Neural progenitor cell (in vitro differentiated cells): ENCODE measurements around the gene MOSMO. TPM values are rescaled to one million over a fixed set of nuclear protein-coding genes. Genes with fewer than 3 reads are reported as not detected.

Source experiments
- DNase-seq: peaks from one replicate; pipeline ENCODE4 v3.0.0-alpha.2; 2016; ENCODE audit warnings: low spot score
- H2AFZ ChIP-seq: fragments of 200-600 bp; sonication (generic); replicated peaks from 2 replicates; pipeline ENCODE4 v1.6.1; 2016; ENCODE audit warnings: antibody characterized with exemption
- H3F3A ChIP-seq: fragments of 200-600 bp; sonication (generic); 2 replicates; pipeline ENCODE4 v1.6.1; 2016; ENCODE audit warnings: antibody characterized with exemption, low read depth
- H3K27ac ChIP-seq: fragments of 200-600 bp; sonication (generic); 2 replicates; pipeline ENCODE4 v1.5.1; 2016; ENCODE audit warnings: mild to moderate bottlenecking
- H3K27me3 ChIP-seq: fragments of 200-600 bp; sonication (generic); 2 replicates; pipeline ENCODE4 v1.6.1; 2016; ENCODE audit warnings: mild to moderate bottlenecking, moderate library complexity
- H3K36me3 ChIP-seq: fragments of 200-600 bp; sonication (generic); 2 replicates; pipeline ENCODE4 v1.5.1; 2016
- H3K4me1 ChIP-seq: fragments of 200-600 bp; sonication (generic); 2 replicates; pipeline ENCODE4 v1.6.1; 2016; ENCODE audit warnings: mixed run types
- H3K4me2 ChIP-seq: fragments of 200-600 bp; sonication (generic); 2 replicates; pipeline ENCODE4 v1.6.1; 2016
- H3K4me3 ChIP-seq: fragments of 200-600 bp; sonication (generic); 2 replicates; pipeline ENCODE4 v1.5.1; 2016
- H3K79me2 ChIP-seq: fragments of 200-600 bp; sonication (generic); 2 replicates; pipeline ENCODE4 v1.6.1; 2016; ENCODE audit warnings: low read depth
- H3K9ac ChIP-seq: fragments of 200-600 bp; sonication (generic); 2 replicates; pipeline ENCODE4 v1.6.1; 2016
- H3K9me3 ChIP-seq: fragments of 200-600 bp; sonication (generic); 2 replicates; pipeline ENCODE4 v1.5.1; 2016; ENCODE audit warnings: low read depth
- H4K20me1 ChIP-seq: fragments of 200-600 bp; sonication (generic); 2 replicates; pipeline ENCODE4 v1.6.1; 2016; ENCODE audit warnings: low read depth
- H3K27ac Mint-ChIP-seq: 3 replicates; pipeline ENCODE4 v1.8.0; 2021; ENCODE audit warnings: mixed read lengths
- H3K27me3 Mint-ChIP-seq: 2 replicates; pipeline ENCODE4 v1.8.0; 2022; ENCODE audit warnings: low read depth, mild to moderate bottlenecking, inconsistent platforms, moderate library complexity, mixed read lengths; ENCODE audit not compliant: insufficient read depth
- H3K36me3 Mint-ChIP-seq: 3 replicates; pipeline ENCODE4 v1.8.0; 2021; ENCODE audit warnings: mixed read lengths
- H3K4me1 Mint-ChIP-seq: 3 replicates; pipeline ENCODE4 v1.8.0; 2021; ENCODE audit warnings: mixed read lengths
- H3K4me3 Mint-ChIP-seq: 3 replicates; pipeline ENCODE4 v1.8.0; 2021; ENCODE audit warnings: mild to moderate bottlenecking, moderate library complexity, mixed read lengths
- H3K9me3 Mint-ChIP-seq: 3 replicates; pipeline ENCODE4 v1.8.0; 2020; ENCODE audit warnings: mixed read lengths
- EZH2 ChIP-seq: fragments of 200-600 bp; sonication (generic); IDR thresholded peaks from 2 replicates; pipeline ENCODE4 v1.6.1; 2017; ENCODE audit warnings: antibody characterized with exemption, mild to moderate bottlenecking, moderate library complexity
- EZH2phosphoT487 ChIP-seq: fragments of 200-600 bp; sonication (generic); IDR thresholded peaks from 2 replicates; pipeline ENCODE4 v1.6.1; 2017; ENCODE audit warnings: antibody characterized with exemption
- total RNA-seq: library from RNA; depleted of rRNA; stranded (reverse); fragments of >200 nt; gene quantifications from 2 replicates; pipeline ENCODE4 v1.2.3, GENCODE V29; 2015; ENCODE audit warnings: low replicate concordance
- TF ChIP-seq, protein P1 (sequence below): fragments of 200-600 bp; sonication (generic); IDR thresholded peaks from 2 replicates; pipeline ENCODE4 v1.5.1; 2017; ENCODE audit warnings: antibody characterized with exemption, mild to moderate bottlenecking

Gene MOSMO
- total RNA-seq, 1 donor from 2014 or later, result 35.2 TPM

- no peak for DNase-seq
- H3K36me3 Mint-ChIP-seq, result no peaks in the 10 kb centered on the region
- H3K4me2 ChIP-seq, result no peak overlapping the region
- peaks cover 5% of the 10 kb centered on the region for H3K4me1 ChIP-seq
- no peaks in the 10 kb centered on the region for H3K9me3 Mint-ChIP-seq
- H3K4me1 Mint-ChIP-seq, result peaks cover 19% of the 10 kb centered on the region
- no peaks in the 10 kb centered on the region for H3K9me3 ChIP-seq
- peaks cover 18% of the 10 kb centered on the region for H4K20me1 ChIP-seq
- H3K36me3 ChIP-seq, result no peaks in the 10 kb centered on the region
- peaks cover 15% of the 10 kb centered on the region for H3F3A ChIP-seq
- TF ChIP-seq, protein P1, sequence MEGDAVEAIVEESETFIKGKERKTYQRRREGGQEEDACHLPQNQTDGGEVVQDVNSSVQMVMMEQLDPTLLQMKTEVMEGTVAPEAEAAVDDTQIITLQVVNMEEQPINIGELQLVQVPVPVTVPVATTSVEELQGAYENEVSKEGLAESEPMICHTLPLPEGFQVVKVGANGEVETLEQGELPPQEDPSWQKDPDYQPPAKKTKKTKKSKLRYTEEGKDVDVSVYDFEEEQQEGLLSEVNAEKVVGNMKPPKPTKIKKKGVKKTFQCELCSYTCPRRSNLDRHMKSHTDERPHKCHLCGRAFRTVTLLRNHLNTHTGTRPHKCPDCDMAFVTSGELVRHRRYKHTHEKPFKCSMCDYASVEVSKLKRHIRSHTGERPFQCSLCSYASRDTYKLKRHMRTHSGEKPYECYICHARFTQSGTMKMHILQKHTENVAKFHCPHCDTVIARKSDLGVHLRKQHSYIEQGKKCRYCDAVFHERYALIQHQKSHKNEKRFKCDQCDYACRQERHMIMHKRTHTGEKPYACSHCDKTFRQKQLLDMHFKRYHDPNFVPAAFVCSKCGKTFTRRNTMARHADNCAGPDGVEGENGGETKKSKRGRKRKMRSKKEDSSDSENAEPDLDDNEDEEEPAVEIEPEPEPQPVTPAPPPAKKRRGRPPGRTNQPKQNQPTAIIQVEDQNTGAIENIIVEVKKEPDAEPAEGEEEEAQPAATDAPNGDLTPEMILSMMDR, result no peak
- no peak for TF ChIP-seq EZH2
- no peak for TF ChIP-seq EZH2phosphoT487
- H3K79me2 ChIP-seq, result peaks cover 25% of the 10 kb centered on the region
- H3K4me3 ChIP-seq, result no peak overlapping the region
- H3K27me3 ChIP-seq, result peaks cover 13% of the 10 kb centered on the region
- peaks cover 8% of the 10 kb centered on the region for H3K27me3 Mint-ChIP-seq
- H3K4me3 Mint-ChIP-seq, result no peak overlapping the region
- no peak overlapping the region for H3K9ac ChIP-seq
- no peak overlapping the region for H3K27ac Mint-ChIP-seq
- H2AFZ ChIP-seq, result no peak overlapping the region
- H3K27ac ChIP-seq, result no peak overlapping the region
Observed at GRCh38 chr16:22005746-22006145, 2.2 kb upstream of the MOSMO start.

- Histone ChIP-seq H3K9me3 (no peaks in the 10 kb centered on the region), H3K36me3 (no peaks in the 10 kb centered on the region), H3K4me2 (peak overlapping the region; percentile 92), H3K27me3 (peaks cover 13% of the 10 kb centered on the region), H3K79me2 (peaks cover 34% of the 10 kb centered on the region), H3F3A (peaks cover 15% of the 10 kb centered on the region), H3K9ac (no peak overlapping the region), H2AFZ (no peak overlapping the region), H3K4me3 (peak overlapping the region; percentile 100), H4K20me1 (peaks cover 27% of the 10 kb centered on the region), H3K27ac (no peak overlapping the region), H3K4me1 (peaks cover 5% of the 10 kb centered on the region)
- H3K9me3 Mint-ChIP-seq, result no peaks in the 10 kb centered on the region
- DNase-seq, result no peak
- H3K4me1 Mint-ChIP-seq, result peaks cover 16% of the 10 kb centered on the region
- peak overlapping the region; percentile 87 for H3K4me3 Mint-ChIP-seq
- no peaks in the 10 kb centered on the region for H3K36me3 Mint-ChIP-seq
- H3K27me3 Mint-ChIP-seq, result peaks cover 8% of the 10 kb centered on the region
- TF ChIP-seq EZH2 (no peak), EZH2phosphoT487 (no peak)
- TF ChIP-seq, protein P1, result no peak
- H3K27ac Mint-ChIP-seq, result no peak overlapping the region
Observed at GRCh38 chr16:22006636-22007035, 1.3 kb upstream of the MOSMO start.

- Mint-ChIP-seq H3K4me3 (peak overlapping the region; percentile 87), H3K36me3 (no peaks in the 10 kb centered on the region), H3K27me3 (peaks cover 8% of the 10 kb centered on the region), H3K27ac (no peak overlapping the region), H3K9me3 (no peaks in the 10 kb centered on the region), H3K4me1 (peaks cover 16% of the 10 kb centered on the region)
- H3K4me1 ChIP-seq, result peaks cover 5% of the 10 kb centered on the region
- no peak for DNase-seq
- H3F3A ChIP-seq, result peaks cover 15% of the 10 kb centered on the region
- H3K79me2 ChIP-seq, result peaks cover 39% of the 10 kb centered on the region
- no peak for TF ChIP-seq EZH2
- TF ChIP-seq, protein P1, result no peak
- TF ChIP-seq EZH2phosphoT487, result peak; percentile 19
- H3K4me2 ChIP-seq, result peak overlapping the region; percentile 92
- peak overlapping the region; percentile 100 for H3K4me3 ChIP-seq
- no peak overlapping the region for H3K27ac ChIP-seq
- H3K27me3 ChIP-seq, result peaks cover 13% of the 10 kb centered on the region
- H4K20me1 ChIP-seq, result peaks cover 31% of the 10 kb centered on the region
- H3K9me3 ChIP-seq, result no peaks in the 10 kb centered on the region
- H3K36me3 ChIP-seq, result no peaks in the 10 kb centered on the region
- no peak overlapping the region for H3K9ac ChIP-seq
- peak overlapping the region; percentile 99 for H2AFZ ChIP-seq
Observed at GRCh38 chr16:22007159-22007508, 777 bp upstream of the MOSMO start.
